ENCODE measurements around the gene SLITRK3.
A peak's percentile ranks its signal among the peaks of the same experiment; 100 is the strongest.

SLITRK3 gene

GRCh38 chr3:165195640-165196576 lies at the start of gene SLITRK3:
TSS of gene SLITRK3 (minus strand) at chr3:165196384. CDS start at chr3:165190830, 5,554 bp downstream.
- H3K4me3 ChIP-seq (replicated peaks; ENCODE audit: low read depth, low read length) = 0 out of 2 replicates have a peak within 1 kb of the TSS, but pooled peaks have one; percentile 9
- no peak for TF ChIP-seq CTCF (IDR thresholded peaks at IDR 0.05; ENCODE audit: low read depth, low read length, missing control alignments)
- no peak for DNase-seq (ENCODE audit: extremely low read depth, low read depth)

- H3K4me3 ChIP-seq (replicated peaks; ENCODE audit: low read depth, low read length) = no peak overlapping the region
- no peak for DNase-seq (ENCODE audit: extremely low read depth, low read depth)
- TF ChIP-seq CTCF (IDR thresholded peaks at IDR 0.05; ENCODE audit: low read depth, low read length, missing control alignments) = no peak
Measured at GRCh38 chr3:165243597-165243996, 47.4 kb upstream of the SLITRK3 start.

- no peak for TF ChIP-seq CTCF (IDR thresholded peaks at IDR 0.05; ENCODE audit: low read depth, low read length, missing control alignments)
- DNase-seq (ENCODE audit: extremely low read depth, low read depth) = no peak
- H3K4me3 ChIP-seq (replicated peaks; ENCODE audit: low read depth, low read length) = no peak overlapping the region
Measured at GRCh38 chr3:165233501-165234195, 37.5 kb upstream of the SLITRK3 start.

- no peak overlapping the region for H3K4me3 ChIP-seq (replicated peaks; ENCODE audit: low read depth, low read length)
- DNase-seq (ENCODE audit: extremely low read depth, low read depth) = no peak
- no peak for TF ChIP-seq CTCF (IDR thresholded peaks at IDR 0.05; ENCODE audit: low read depth, low read length, missing control alignments)
Measured at GRCh38 chr3:165225604-165226003, 29.4 kb upstream of the SLITRK3 start.

- H3K4me3 ChIP-seq (replicated peaks; ENCODE audit: low read depth, low read length) = no peak overlapping the region
- TF ChIP-seq CTCF (IDR thresholded peaks at IDR 0.05; ENCODE audit: low read depth, low read length, missing control alignments) = no peak
- no peak for DNase-seq (ENCODE audit: extremely low read depth, low read depth)
Measured at GRCh38 chr3:165217739-165218138, 21.6 kb upstream of the SLITRK3 start.

GRCh38 chr3:165212580-165212979 lies 16.4 kb upstream of the SLITRK3 start:
- no peak for TF ChIP-seq CTCF (IDR thresholded peaks at IDR 0.05; ENCODE audit: low read depth, low read length, missing control alignments)
- no peak for DNase-seq (ENCODE audit: extremely low read depth, low read depth)

More at GRCh38 chr3:165212580-165212979, 16.4 kb upstream of the SLITRK3 start:
- H3K4me3 ChIP-seq (replicated peaks; ENCODE audit: low read depth, low read length) = no peak overlapping the region

All from HFF-Myc (cell line).